Transverse colon (tissue), 4 donors: ENCODE results near the gene DDX17. TPM values are rescaled to one million over a fixed set of nuclear protein-coding genes. Genes with fewer than 3 reads are reported as not detected.

Experiments
- DNase-seq: peaks from one replicate; pipeline ENCODE4 v3.0.0-alpha.2; 2019
- H3K27ac ChIP-seq, 4 donors: fragments of 200-600 bp; sonication (generic); 2 replicates each; pipeline ENCODE4 v1.5.1; 2016 to 2018; ENCODE audit warnings: inconsistent platforms in 4 of 4
- H3K27me3 ChIP-seq: fragments of 200-600 bp; sonication (generic); 2 replicates; pipeline ENCODE4 v1.5.1; 2017; ENCODE audit warnings: inconsistent platforms
- H3K36me3 ChIP-seq, 4 donors: fragments of 200-600 bp; sonication (generic); 2 replicates each; pipeline ENCODE4 v1.5.1; 2017 to 2019; ENCODE audit warnings: inconsistent platforms in 4 of 4
- H3K4me1 ChIP-seq, 4 donors: fragments of 200-600 bp; sonication (generic); 2 replicates each; pipeline ENCODE4 v1.5.1; 2017 to 2020; ENCODE audit warnings: inconsistent platforms in 4 of 4
- H3K4me3 ChIP-seq, 4 donors: fragments of 200-600 bp; sonication (generic); 1 replicate in 1 of 4; 2 replicates in 3 of 4; pipeline versions ENCODE4 v1.5.1 to v1.6.1; 2017 to 2019; ENCODE audit warnings: inconsistent platforms in 4 of 4
- H3K9me3 ChIP-seq, 2 donors: fragments of 200-600 bp; sonication (generic); 2 replicates each; pipeline ENCODE4 v1.5.1; 2017 to 2019; ENCODE audit warnings: inconsistent platforms in 2 of 2
- EP300 ChIP-seq: sonication (generic); formaldehyde crosslinking; IDR thresholded peaks from one replicate; pipeline ENCODE4 v1.6.1; 2017; ENCODE audit warnings: antibody characterized with exemption, low read depth
- POLR2A ChIP-seq: fragments of 450-650 bp; IDR thresholded peaks from one replicate; pipeline ENCODE4 v1.6.1; 2016; ENCODE audit warnings: antibody characterized with exemption, mild to moderate bottlenecking, moderate library complexity
- POLR2AphosphoS5 ChIP-seq, 3 donors: sonication (generic); formaldehyde crosslinking; IDR thresholded peaks; one replicate each; pipeline ENCODE4 v1.6.1; 2016; ENCODE audit warnings: antibody characterized with exemption in 3 of 3
- WGBS, 2 donors: methylation state at CpG; one replicate each; pipeline ENCODE4 v1.1.5; 2018; ENCODE audit warnings: low coverage in 1 of 2; 5-methylcytosine and 5-hydroxymethylcytosine counted together
- in situ Hi-C, 4 donors: fragments of 200-750 bp; cut with MboI; loops; one replicate each; pipeline versions ENCODE4 v1.15.0 to v1.15.1; 2017; ENCODE audit warnings: low sequenced_read_pairs in 3 of 4, low pct_ligation_motif_present in 1 of 4, low pct_unique_long_range_greater_than_20kb in 1 of 4
- intact Hi-C: fragments of 100-400 bp; cut with DNase I; formaldehyde crosslinking; loops from one replicate; pipeline ENCODE4 v1.15.1; 2023; ENCODE audit warnings: low total_unique reads
- total RNA-seq, 4 donors: library from RNA; depleted of rRNA; stranded (reverse); fragments of >200 nt; gene quantifications; one replicate each; pipeline ENCODE4 v1.1.0, GENCODE V29; 2016
- TF ChIP-seq, protein P1 (sequence below), 5 experiments: fragments of 200-600 bp in 3 of 5; fragments of 450-650 bp in 2 of 5; sonication (generic) in 3 of 5; IDR thresholded peaks; 1 replicate in 2 of 5; 2 replicates in 3 of 5; pipeline ENCODE4 v1.5.1; 2016 to 2017; ENCODE audit warnings: antibody characterized with exemption in 5 of 5, inconsistent platforms in 3 of 5, mild to moderate bottlenecking in 2 of 5, moderate library complexity in 1 of 5

DDX17 gene
- total RNA-seq, 4 donors from 2014 or later = 506 to 1,034 (median 728) TPM

DNA sequence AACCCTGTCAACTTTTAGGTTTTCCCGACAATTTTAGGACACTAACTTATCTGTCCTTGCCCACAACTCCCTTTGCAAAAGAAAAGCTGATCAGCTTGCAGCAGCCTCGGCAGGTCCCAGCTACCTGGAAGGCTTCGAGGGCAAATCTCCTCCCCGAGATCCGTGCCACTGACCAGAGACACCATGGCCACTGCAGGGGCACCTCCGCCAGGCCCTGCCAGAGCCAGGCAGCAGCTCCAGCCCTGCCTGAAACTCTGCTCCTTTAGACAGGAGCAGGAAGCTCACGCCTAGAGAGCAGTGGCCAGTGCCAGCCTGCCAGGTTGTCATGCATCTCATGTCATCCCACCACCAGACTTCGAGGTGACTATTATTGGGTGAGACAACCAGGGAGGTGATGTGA, 72.2 kb downstream of the DDX17 start:
- 62% methylated on average over 7 of the region's 8 CpGs; no CpG with 5 or more reads in 1 of the 2 donors for WGBS, 2 donors

More for the DNA sequence above, 72.2 kb downstream of the DDX17 start:
- in situ Hi-C loops = no loop called here
- Histone ChIP-seq H3K36me3 (no peaks in the 10 kb centered on the region), H3K4me1 (no peaks in the 10 kb centered on the region), H3K27me3 (no peaks in the 10 kb centered on the region), H3K4me3 (no peak overlapping the region), H3K27ac (no peak overlapping the region), H3K9me3 (no peaks in the 10 kb centered on the region)
- no peak for DNase-seq
- no peak for TF ChIP-seq POLR2AphosphoS5 (IDR thresholded peaks at IDR 0.05)
- TF ChIP-seq EP300 = no peak
- TF ChIP-seq POLR2A = no peak
- TF ChIP-seq, protein P1, sequence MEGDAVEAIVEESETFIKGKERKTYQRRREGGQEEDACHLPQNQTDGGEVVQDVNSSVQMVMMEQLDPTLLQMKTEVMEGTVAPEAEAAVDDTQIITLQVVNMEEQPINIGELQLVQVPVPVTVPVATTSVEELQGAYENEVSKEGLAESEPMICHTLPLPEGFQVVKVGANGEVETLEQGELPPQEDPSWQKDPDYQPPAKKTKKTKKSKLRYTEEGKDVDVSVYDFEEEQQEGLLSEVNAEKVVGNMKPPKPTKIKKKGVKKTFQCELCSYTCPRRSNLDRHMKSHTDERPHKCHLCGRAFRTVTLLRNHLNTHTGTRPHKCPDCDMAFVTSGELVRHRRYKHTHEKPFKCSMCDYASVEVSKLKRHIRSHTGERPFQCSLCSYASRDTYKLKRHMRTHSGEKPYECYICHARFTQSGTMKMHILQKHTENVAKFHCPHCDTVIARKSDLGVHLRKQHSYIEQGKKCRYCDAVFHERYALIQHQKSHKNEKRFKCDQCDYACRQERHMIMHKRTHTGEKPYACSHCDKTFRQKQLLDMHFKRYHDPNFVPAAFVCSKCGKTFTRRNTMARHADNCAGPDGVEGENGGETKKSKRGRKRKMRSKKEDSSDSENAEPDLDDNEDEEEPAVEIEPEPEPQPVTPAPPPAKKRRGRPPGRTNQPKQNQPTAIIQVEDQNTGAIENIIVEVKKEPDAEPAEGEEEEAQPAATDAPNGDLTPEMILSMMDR (IDR thresholded peaks at IDR 0.05) = no peak
- intact Hi-C loops = no loop called here

Other genes starting within 250 kb of the DDX17 start
- gene TMEM184B, start 233.3 kb downstream of the DDX17 start, total RNA-seq = 10 to 100 TPM; 18.7 to 88.4 (median 41.1) TPM
- 100 to 1,000 TPM in 2 of 4 donors, 10 to 100 TPM in 2; 47.9 to 179 (median 106) TPM for gene CSNK1E, start 188.9 kb downstream of the DDX17 start, total RNA-seq
- not detected for gene KCNJ4, start 51.1 kb downstream of the DDX17 start, total RNA-seq
- gene KDELR3, start 38.2 kb downstream of the DDX17 start, total RNA-seq = 10 to 100 TPM in 1 of 4 donors, 1 to 10 TPM in 2, not detected in 1; 5.6 to 12.5 (median 8.7) TPM
- 10 to 100 TPM in 1 of 4 donors, under 1 TPM in 2, not detected in 1; 0.32 to 86.2 (median 0.68) TPM for gene DMC1, start 63.9 kb upstream of the DDX17 start, total RNA-seq
- gene FAM227A, start 150.1 kb upstream of the DDX17 start, total RNA-seq = under 1 TPM in 3 of 4 donors, not detected in 1; 0.20 to 0.79 (median 0.27) TPM
- 10 to 100 TPM; 15.0 to 19.8 (median 18.9) TPM for gene CBY1, start 150.3 kb upstream of the DDX17 start, total RNA-seq
- 10 to 100 TPM; 19.1 to 48.3 (median 32.9) TPM for gene TOMM22, start 175.6 kb upstream of the DDX17 start, total RNA-seq
- gene JOSD1, start 194.6 kb upstream of the DDX17 start, total RNA-seq = 100 to 1,000 TPM in 3 of 4 donors, 10 to 100 TPM in 1; 34.6 to 189 (median 138) TPM
- 10 to 100 TPM; 51.5 to 84.9 (median 77.6) TPM for gene GTPBP1, start 199.6 kb upstream of the DDX17 start, total RNA-seq
- gene SUN2, start 249.7 kb upstream of the DDX17 start, total RNA-seq = 100 to 1,000 TPM; 168 to 523 (median 216) TPM